Small intestine (tissue), 7 donors: ENCODE data around the gene CPA5. TPM values are rescaled to one million over a fixed set of nuclear protein-coding genes. Genes with fewer than 3 reads are reported as not detected.

ENCODE experiments used
- DNase-seq, 2 donors: peaks; one replicate each; pipeline versions ENCODE4 v3.0.0 to v3.0.0-alpha.2; 2013
- FAIRE-seq: peaks from 2 replicates; lab custom pipeline; 2012; peaks lifted over from hg19 to GRCh38; lab: Jason Lieb, UNC
- H3K27ac ChIP-seq, 3 donors: one replicate each; pipeline ENCODE4 v1.5.1; 2013; ENCODE audit warnings: low read length in 2 of 3, mild to moderate bottlenecking in 2 of 3, control low read depth in 1 of 3, inconsistent platforms in 1 of 3, low read depth in 1 of 3, moderate library complexity in 1 of 3
- H3K27me3 ChIP-seq, 3 donors: one replicate each; pipeline ENCODE4 v1.6.1; 2013; ENCODE audit warnings: low read length in 3 of 3, inconsistent platforms in 1 of 3; ENCODE audit not compliant: control insufficient read depth in 3 of 3, insufficient read depth in 3 of 3
- H3K36me3 ChIP-seq, 3 donors: one replicate each; pipeline ENCODE4 v1.6.1; 2013; ENCODE audit warnings: low read length in 3 of 3, inconsistent platforms in 1 of 3, low read depth in 1 of 3, mild to moderate bottlenecking in 1 of 3, moderate library complexity in 1 of 3; ENCODE audit not compliant: control insufficient read depth in 3 of 3, insufficient read depth in 2 of 3
- H3K4me1 ChIP-seq, 3 donors: one replicate each; pipeline ENCODE4 v1.6.1; 2013; ENCODE audit warnings: low read length in 2 of 3, inconsistent platforms in 1 of 3, low read depth in 1 of 3, mild to moderate bottlenecking in 1 of 3, moderate library complexity in 1 of 3; ENCODE audit not compliant: control insufficient read depth in 3 of 3, insufficient read depth in 2 of 3
- H3K4me3 ChIP-seq, 3 donors: one replicate each; pipeline ENCODE4 v1.5.1; 2013; ENCODE audit warnings: low read length in 3 of 3, control low read depth in 1 of 3, inconsistent platforms in 1 of 3, low read depth in 1 of 3, mild to moderate bottlenecking in 1 of 3, moderate library complexity in 1 of 3
- H3K9me3 ChIP-seq, 2 donors: one replicate each; pipeline ENCODE4 v1.6.1; 2013; ENCODE audit warnings: low read depth in 1 of 2, low read length in 1 of 2; ENCODE audit not compliant: control insufficient read depth in 2 of 2, insufficient read depth in 1 of 2
- WGBS, 3 donors: extraction: QIAGEN DNeasy Blood & Tissue Kit; methylation state at CpG; one replicate each; pipeline ENCODE4 v1.1.7; 2013; 5-methylcytosine and 5-hydroxymethylcytosine counted together
- polyA plus RNA-seq, 4 donors: library from polyadenylated mRNA; stranded (reverse) in 3 of 4; unstranded in 1 of 4; fragments of 200-250 nt in 3 of 4; fragments of 120-200 nt in 1 of 4; gene quantifications; one replicate each; pipeline versions ENCODE4 v1.2.1 to v1.2.3, GENCODE V29; 2013
- donor health status: healthy with polysubstance abuse.
- donor health status: control.
- donor health status: control.
- donor health status: Bipolar disorder and iron deficiency.
- donor health status: healthy.

Gene CPA5
- polyA plus RNA-seq, 4 donors = 0.04 to 0.68 TPM; not detected in 2

GRCh38 chr7:130359276-130359857 lies 14.8 kb downstream of the CPA5 start:
- Histone ChIP-seq H3K4me3 (no peak overlapping the region), H3K4me1 (peaks cover 0 to 15% (median 0%) of the 10 kb centered on the region in 3 donors), H3K9me3 (peaks cover 0 to 25% of the 10 kb centered on the region in 2 donors), H3K36me3 (no peaks in the 10 kb centered on the region), H3K27me3 (no peaks in the 10 kb centered on the region), H3K27ac (no peak overlapping the region)
- FAIRE-seq (no peak), DNase-seq (no peak)
- WGBS, 3 donors = 81 to 98% (median 92%) methylated on average over 5 of the region's 5 CpGs

- no peak for DNase-seq
- FAIRE-seq = no peak
- Histone ChIP-seq H3K27ac (no peak overlapping the region), H3K36me3 (no peaks in the 10 kb centered on the region), H3K9me3 (peaks cover 0 to 25% of the 10 kb centered on the region in 2 donors), H3K4me1 (peaks cover 0 to 27% (median 0%) of the 10 kb centered on the region in 3 donors), H3K4me3 (no peak overlapping the region), H3K27me3 (no peaks in the 10 kb centered on the region)
- WGBS, 3 donors = 94 to 96% (median 95%) methylated on average over 3 of the region's 3 CpGs
Measured at GRCh38 chr7:130360518-130360917, 15.9 kb downstream of the CPA5 start.

- DNase-seq = no peak
- no peak for FAIRE-seq
- Histone ChIP-seq H3K27ac (no peak overlapping the region), H3K4me1 (peaks cover 0 to 28% (median 0%) of the 10 kb centered on the region in 3 donors), H3K9me3 (peaks cover 0 to 25% of the 10 kb centered on the region in 2 donors), H3K27me3 (no peaks in the 10 kb centered on the region), H3K36me3 (no peaks in the 10 kb centered on the region), H3K4me3 (no peak overlapping the region)
- 90 to 96% (median 93%) methylated on average over 7 of the region's 7 CpGs for WGBS, 3 donors
Measured at GRCh38 chr7:130361681-130362080, 17.1 kb downstream of the CPA5 start.

- DNase-seq (no peak), FAIRE-seq (no peak)
- Histone ChIP-seq H3K27ac (no peak overlapping the region), H3K27me3 (no peaks in the 10 kb centered on the region), H3K4me3 (no peak overlapping the region), H3K4me1 (peaks cover 0 to 30% (median 0%) of the 10 kb centered on the region in 3 donors), H3K36me3 (no peaks in the 10 kb centered on the region), H3K9me3 (peaks cover 0 to 25% of the 10 kb centered on the region in 2 donors)
- 91 to 97% (median 93%) methylated on average over 10 of the region's 10 CpGs for WGBS, 3 donors
Measured at GRCh38 chr7:130362251-130362816, 17.7 kb downstream of the CPA5 start.

- Histone ChIP-seq H3K27me3 (no peaks in the 10 kb centered on the region), H3K27ac (no peak overlapping the region), H3K4me1 (peaks cover 0 to 34% (median 0%) of the 10 kb centered on the region in 3 donors), H3K36me3 (no peaks in the 10 kb centered on the region), H3K9me3 (peaks cover 0 to 25% of the 10 kb centered on the region in 2 donors), H3K4me3 (no peak overlapping the region)
- DNase-seq (no peak), FAIRE-seq (no peak)
- WGBS, 3 donors = 68 to 83% (median 70%) methylated on average over 8 of the region's 8 CpGs
Measured at GRCh38 chr7:130363026-130363847, 18.6 kb downstream of the CPA5 start.

- no peak for FAIRE-seq
- Histone ChIP-seq H3K4me1 (peaks cover 0 to 40% (median 0%) of the 10 kb centered on the region in 3 donors), H3K27me3 (no peaks in the 10 kb centered on the region), H3K4me3 (no peak overlapping the region), H3K36me3 (no peaks in the 10 kb centered on the region), H3K27ac (peak overlapping the region in 1 of 3 donors; percentile 73), H3K9me3 (peaks cover 0 to 13% of the 10 kb centered on the region in 2 donors)
- DNase-seq = peak; percentile 25 to 52
- WGBS, 3 donors = 51 to 76% (median 63%) methylated on average over 4 of the region's 4 CpGs
Measured at GRCh38 chr7:130364451-130364850, 19.8 kb downstream of the CPA5 start.

- 71 to 82% (median 72%) methylated on average over 2 of the region's 2 CpGs for WGBS, 3 donors
- no peak for DNase-seq
- H3K27me3 ChIP-seq = no peaks in the 10 kb centered on the region
- H3K4me1 ChIP-seq = peaks cover 0 to 47% (median 0%) of the 10 kb centered on the region in 3 donors
- H3K9me3 ChIP-seq = peaks cover 0 to 6% of the 10 kb centered on the region in 2 donors
- no peaks in the 10 kb centered on the region for H3K36me3 ChIP-seq
- H3K4me3 ChIP-seq = no peak overlapping the region
- FAIRE-seq = no peak
- H3K27ac ChIP-seq = peak overlapping the region in 2 of 3 donors; percentile 52 to 73
Measured at GRCh38 chr7:130365088-130365487, 20.5 kb downstream of the CPA5 start.
